Stomach (tissue), 4 donors: ENCODE measurements around the gene SMURF1.

Source experiments
- CTCF ChIP-seq, 7 experiments: fragments of 450-650 bp in 4 of 7; fragments of 200-600 bp in 3 of 7; sonication (generic) in 3 of 7; IDR thresholded peaks; one replicate each; pipeline ENCODE4 v1.5.1; 2016 to 2019; ENCODE audit warnings: antibody characterized with exemption in 7 of 7, control low read depth in 2 of 7, mild to moderate bottlenecking in 1 of 7
- EP300 ChIP-seq: sonication (generic); formaldehyde crosslinking; IDR thresholded peaks from one replicate; pipeline ENCODE4 v1.6.1; 2017; ENCODE audit warnings: antibody characterized with exemption
- POLR2A ChIP-seq, 4 donors: fragments of 450-650 bp; IDR thresholded peaks; one replicate each; pipeline ENCODE4 v1.6.1; 2016; ENCODE audit warnings: antibody characterized with exemption in 4 of 4, control low read depth in 2 of 4, mild to moderate bottlenecking in 1 of 4, moderate library complexity in 1 of 4
- POLR2AphosphoS5 ChIP-seq, 3 donors: sonication (generic); formaldehyde crosslinking; IDR thresholded peaks; one replicate each; pipeline ENCODE4 v1.6.1; 2016; ENCODE audit warnings: antibody characterized with exemption in 3 of 3

- no peak for TF ChIP-seq EP300
- TF ChIP-seq CTCF (IDR thresholded peaks at IDR 0.05): no peak
- TF ChIP-seq POLR2A (IDR thresholded peaks at IDR 0.05): no peak
- TF ChIP-seq POLR2AphosphoS5 (IDR thresholded peaks at IDR 0.05): no peak
These were observed 112.4 kb downstream of the SMURF1 start for GRCh38 chr7:99031496-99031895.
